ENCODE results near the gene ADGRG4.

GRCh38 chrX:136376713-136377112, 76.0 kb downstream of the ADGRG4 start:
- TF ChIP-seq ZBTB33 (IDR thresholded peaks at IDR 0.05), result no peak
- TF ChIP-seq MAX (IDR thresholded peaks at IDR 0.05), result no peak
- TF ChIP-seq REST (IDR thresholded peaks at IDR 0.05), result no peak
- no peak for TF ChIP-seq SP1 (IDR thresholded peaks at IDR 0.05)
- TF ChIP-seq FOXA1 (IDR thresholded peaks at IDR 0.05), result no peak
- no peak for TF ChIP-seq RAD21 (IDR thresholded peaks at IDR 0.05)
- TF ChIP-seq CTCF (IDR thresholded peaks at IDR 0.05; ENCODE audit: low read depth, low read length, missing input control), result no peak
- TF ChIP-seq EGR1 (IDR thresholded peaks at IDR 0.05; ENCODE audit: low read depth in 2 of 2), result no peak
- no peak for TF ChIP-seq HNF4G (IDR thresholded peaks at IDR 0.05)
- no peak for TF ChIP-seq GABPA (IDR thresholded peaks at IDR 0.05 in 1 of 2, conservative IDR thresholded peaks at IDR 0.05 in 1 of 2)
- no peak for TF ChIP-seq JUND (IDR thresholded peaks at IDR 0.05)
- no peak for TF ChIP-seq YY1 (IDR thresholded peaks at IDR 0.05)
- TF ChIP-seq ATF3 (IDR thresholded peaks at IDR 0.05), result no peak
